AG04450 (cell line): Measurements from ENCODE around the gene GNA15. TPM values are rescaled to one million over a fixed set of nuclear protein-coding genes. Genes with fewer than 3 reads are reported as not detected.

Experiments
- CTCF ChIA-PET: fragments of 300-600, 350-600 bp; formaldehyde crosslinking; extraction: SDS; loops from one replicate; lab custom pipeline; 2022; ENCODE audit warnings: antibody characterized with exemption, inconsistent platforms; lab: Charles Lee
- POLR2A ChIA-PET: fragments of 350-600 bp; formaldehyde crosslinking; extraction: SDS; loops from one replicate; lab custom pipeline; 2021; ENCODE audit warnings: antibody characterized with exemption, inconsistent platforms; lab: Yijun Ruan, JAX
- DNase-seq: peaks from one replicate; pipeline ENCODE4 v3.0.0-alpha.2; 2011; ENCODE audit warnings: low read depth, low spot score
- H3K27ac ChIP-seq: one replicate; pipeline ENCODE4 v1.5.1; 2012; ENCODE audit warnings: low read depth, low read length, control low read depth
- H3K27me3 ChIP-seq: one replicate; pipeline ENCODE4 v1.6.0; 2012; ENCODE audit warnings: low read length; ENCODE audit not compliant: control insufficient read depth, insufficient read depth
- H3K4me3 ChIP-seq: 2 replicates; pipeline ENCODE4 v1.5.1; 2011; ENCODE audit warnings: mild to moderate bottlenecking, low read depth, low read length, control low read depth
- H3K9me3 ChIP-seq: 2 replicates; pipeline ENCODE4 v1.5.1; 2012; ENCODE audit warnings: low read length; ENCODE audit not compliant: control insufficient read depth, insufficient read depth
- CTCF ChIP-seq: IDR thresholded peaks from 2 replicates; pipeline ENCODE4 v1.5.1; 2011; ENCODE audit warnings: low read depth, low read length, control low read depth, inconsistent platforms
- polyA plus RNA-seq: library from polyadenylated mRNA; depleted of rRNA; stranded (reverse); fragments of >200 nt; gene quantifications from 2 replicates; pipeline ENCODE4 v1.2.3, GENCODE V29; 2011

The GNA15 gene
- polyA plus RNA-seq, 1 experiment: not detected

- no peak overlapping the region for H3K4me3 ChIP-seq
- H3K9me3 ChIP-seq: peaks cover 6% of the 10 kb centered on the region; the same call in 1 of the 2 replicates
- no peak for DNase-seq
- TF ChIP-seq CTCF: no peak
- CTCF ChIA-PET: interaction anchor here (0.6 to 0.9 kb wide), 3 partner anchors 17 to 57 kb away, joined by 3 to 6 read pairs (median 4); no protein-coding TSS in a partner anchor
- H3K27me3 ChIP-seq: no peaks in the 10 kb centered on the region
- H3K27ac ChIP-seq: peak overlapping the region; percentile 21
- POLR2A ChIA-PET: interaction anchor here (1.2 to 2.0 kb wide), 2 partner anchors 9 to 183 kb away, joined by 3 to 29 read pairs; no protein-coding TSS in a partner anchor
Measured at GRCh38 chr19:3132971-3133792, 2.7 kb upstream of the GNA15 start.

GRCh38 chr19:3133793-3134116 is 2.1 kb upstream of the GNA15 start:
- no peak for TF ChIP-seq CTCF
- no peak for DNase-seq
- ChIA-PET POLR2A (no interaction called here), CTCF (no interaction called here)
- no peak overlapping the region for H3K27ac ChIP-seq
- H3K4me3 ChIP-seq: no peak overlapping the region
- peaks cover 6% of the 10 kb centered on the region; the same call in 1 of the 2 replicates for H3K9me3 ChIP-seq
- H3K27me3 ChIP-seq: no peaks in the 10 kb centered on the region

GRCh38 chr19:3136684-3137055 is 837 bp downstream of the GNA15 start:
- DNase-seq: no peak
- no peak overlapping the region for H3K4me3 ChIP-seq
- no peak overlapping the region for H3K27ac ChIP-seq
- TF ChIP-seq CTCF: no peak
- CTCF ChIA-PET: interaction anchor here (1.3 to 1.6 kb wide), 2 partner anchors 10 kb away, joined by 4 to 5 read pairs; no protein-coding TSS in a partner anchor
- POLR2A ChIA-PET: no interaction called here
- H3K27me3 ChIP-seq: no peaks in the 10 kb centered on the region
- H3K9me3 ChIP-seq: peaks cover 5% of the 10 kb centered on the region; the same call in 1 of the 2 replicates

- H3K27ac ChIP-seq: no peak overlapping the region
- no peak overlapping the region for H3K4me3 ChIP-seq
- DNase-seq: no peak
- ChIA-PET POLR2A (no interaction called here), CTCF (interaction anchor here (1.3 to 1.6 kb wide), 2 partner anchors 10 to 11 kb away, joined by 4 to 5 read pairs; no protein-coding TSS in a partner anchor)
- H3K9me3 ChIP-seq: peaks cover 5% of the 10 kb centered on the region; the same call in 1 of the 2 replicates
- H3K27me3 ChIP-seq: no peaks in the 10 kb centered on the region
- no peak for TF ChIP-seq CTCF
Measured at GRCh38 chr19:3137119-3137518, 1.3 kb downstream of the GNA15 start.

GRCh38 chr19:3138268-3138667 is 2.4 kb downstream of the GNA15 start:
- H3K27me3 ChIP-seq: no peaks in the 10 kb centered on the region
- peaks cover 5% of the 10 kb centered on the region; the same call in 1 of the 2 replicates for H3K9me3 ChIP-seq
- ChIA-PET CTCF (interaction anchor here (1.0 to 1.4 kb wide), 2 partner anchors 9 to 30 kb away, joined by 4 to 6 read pairs; no protein-coding TSS in a partner anchor), POLR2A (no interaction called here)
- no peak overlapping the region for H3K27ac ChIP-seq
- DNase-seq: no peak
- no peak for TF ChIP-seq CTCF
- H3K4me3 ChIP-seq: no peak overlapping the region
